NCI-H1048 (cell line): ENCODE measurements around the gene MYO18B.

Experiments
- DNase-seq: peaks from one replicate; lab custom pipeline; 2025; lab: John Stamatoyannopoulos, UW

Gene MYO18B

DNA sequence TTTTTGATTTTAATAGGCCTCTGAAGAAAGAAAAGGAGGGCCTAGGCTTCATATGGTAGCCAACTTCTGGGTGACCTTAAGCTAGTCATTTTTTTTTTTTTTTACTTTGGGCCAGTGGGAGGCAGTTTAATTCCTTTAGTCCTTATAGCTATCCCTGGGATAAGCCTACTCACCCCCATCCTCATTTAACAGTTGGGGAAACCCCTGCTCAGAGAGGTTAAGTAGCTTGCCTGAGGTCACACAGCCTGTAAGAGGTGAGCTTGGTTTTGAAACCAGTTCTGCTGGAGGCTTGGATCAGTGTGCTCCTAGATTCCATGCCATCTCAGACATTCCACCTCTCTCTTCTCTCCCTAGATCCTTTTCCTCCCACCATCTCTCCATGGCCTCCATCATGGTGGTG is 86.4 kb downstream of the MYO18B start:
- DNase-seq: no peak

DNA sequence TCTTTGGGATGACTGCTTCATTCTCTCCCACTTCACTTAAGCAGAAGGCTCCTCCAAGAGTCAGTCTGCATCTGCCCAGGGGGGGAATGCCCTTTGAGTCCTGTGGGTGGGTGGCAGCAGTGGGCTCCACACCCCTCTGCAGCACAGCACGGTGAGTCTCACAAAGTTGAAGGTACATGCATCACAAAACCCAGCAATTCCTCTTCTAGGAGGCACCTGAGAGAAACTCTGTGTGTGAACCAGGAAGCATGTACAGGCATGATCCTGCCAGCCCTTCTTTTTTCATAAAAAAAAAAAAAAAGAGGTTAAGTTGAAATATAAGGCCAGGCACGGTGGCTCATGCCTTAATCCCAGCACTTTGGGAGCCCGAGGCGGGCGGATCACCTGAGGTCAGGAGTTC is 87.2 kb downstream of the MYO18B start:
- no peak for DNase-seq

DNA sequence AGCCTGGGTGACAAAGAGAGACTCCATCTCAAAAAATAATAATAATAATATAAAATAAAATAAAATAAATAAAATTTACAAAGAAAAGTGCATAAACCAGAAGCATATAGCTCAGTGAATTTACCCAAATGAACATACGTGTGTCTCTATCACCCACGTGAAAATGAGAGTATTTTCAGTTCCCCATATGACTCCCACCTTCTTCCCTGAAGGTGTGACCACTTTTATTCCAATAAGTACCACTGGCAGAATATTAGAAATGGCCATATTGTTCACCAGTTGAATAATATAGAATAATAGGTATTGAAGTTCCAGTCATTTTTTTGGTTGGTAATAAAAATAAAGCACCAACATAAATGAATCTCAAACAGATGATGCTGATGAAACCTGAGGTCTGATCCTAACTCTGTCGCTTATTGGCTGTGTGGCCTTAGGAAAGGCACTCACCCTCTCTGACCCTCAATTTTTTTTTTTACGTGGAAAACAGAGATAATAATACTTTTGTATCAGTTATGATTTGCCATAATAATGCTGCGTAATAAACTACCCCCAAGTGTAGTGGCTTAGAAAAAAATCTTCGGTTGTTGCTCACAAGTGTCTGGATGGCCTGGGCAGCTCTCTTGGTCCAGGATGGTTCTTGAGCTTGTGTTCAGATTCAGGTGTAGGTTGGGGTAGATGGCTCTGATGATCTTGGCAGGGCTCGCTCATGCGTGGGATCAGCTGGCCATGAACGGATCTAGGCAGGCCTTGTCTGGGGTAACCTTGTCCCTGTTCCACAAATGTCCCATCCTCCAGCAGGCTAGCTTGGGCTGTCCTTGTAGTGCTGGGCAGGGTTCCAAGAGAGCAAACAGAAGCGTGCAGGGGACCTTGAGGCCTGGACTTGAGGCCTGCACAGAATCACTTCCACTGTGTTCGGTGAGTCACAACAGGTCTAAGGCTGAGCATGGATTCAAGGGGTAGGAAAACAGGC is 88.1 kb downstream of the MYO18B start:
- DNase-seq: no peak

DNA sequence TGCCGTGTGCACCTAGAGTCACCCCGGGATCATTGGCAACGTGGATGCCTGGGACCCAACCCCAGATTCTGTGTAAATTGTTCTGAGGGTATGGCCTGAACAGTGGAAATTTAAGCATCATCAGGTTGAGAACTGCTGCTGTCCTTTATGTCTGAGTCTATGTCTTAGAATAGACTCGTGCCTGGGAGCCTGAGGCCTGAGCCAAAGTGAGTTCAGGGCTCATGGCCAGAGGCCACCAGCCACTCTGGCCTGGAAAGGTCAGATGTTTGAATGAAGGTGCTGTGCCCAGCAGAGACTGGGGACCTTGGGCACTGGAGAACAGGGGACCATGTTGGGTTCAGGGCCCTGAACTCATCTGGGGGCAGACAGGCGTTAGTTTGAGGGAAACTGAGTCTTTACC is 91.1 kb downstream of the MYO18B start:
- DNase-seq: no peak

DNA sequence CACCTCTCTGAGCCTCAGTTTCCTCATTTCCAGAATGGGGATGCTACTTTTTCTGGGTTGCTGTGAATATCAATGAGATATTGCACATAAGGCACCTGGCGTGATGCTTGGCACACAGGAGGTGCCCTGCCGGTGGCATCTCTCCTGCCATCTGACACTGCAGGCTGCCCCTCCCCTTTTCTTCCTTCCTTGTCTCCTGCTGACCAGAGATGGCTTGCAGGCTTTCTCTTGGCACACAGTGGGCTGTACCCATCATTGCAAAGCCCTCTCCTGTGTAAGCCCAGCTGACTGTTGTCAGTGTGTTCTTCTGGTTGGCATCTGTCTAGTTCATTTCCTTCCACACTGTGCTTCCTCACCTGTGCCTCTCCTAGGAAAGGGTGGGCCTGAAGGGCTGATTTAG is 91.7 kb downstream of the MYO18B start:
- DNase-seq: no peak

DNA sequence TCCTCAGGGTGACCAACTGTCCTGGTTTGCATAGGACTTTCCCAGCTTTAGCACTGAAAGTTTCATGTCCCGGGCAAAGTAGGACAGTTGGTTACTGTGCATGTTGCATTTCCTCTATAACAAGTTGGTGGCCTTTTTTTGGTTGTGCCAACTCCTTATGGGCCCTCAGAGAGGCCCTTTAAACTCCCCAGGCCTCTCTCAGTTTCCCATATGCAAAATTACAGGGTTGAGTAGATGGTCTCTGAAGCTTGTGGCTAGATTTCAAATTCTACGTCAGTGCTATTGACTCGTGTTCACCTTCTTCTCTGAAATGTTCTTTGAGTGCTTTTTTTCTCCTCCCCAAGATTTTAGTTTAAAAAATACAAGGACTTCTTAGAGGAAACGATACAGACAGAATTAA is 92.5 kb downstream of the MYO18B start:
- DNase-seq: no peak

DNA sequence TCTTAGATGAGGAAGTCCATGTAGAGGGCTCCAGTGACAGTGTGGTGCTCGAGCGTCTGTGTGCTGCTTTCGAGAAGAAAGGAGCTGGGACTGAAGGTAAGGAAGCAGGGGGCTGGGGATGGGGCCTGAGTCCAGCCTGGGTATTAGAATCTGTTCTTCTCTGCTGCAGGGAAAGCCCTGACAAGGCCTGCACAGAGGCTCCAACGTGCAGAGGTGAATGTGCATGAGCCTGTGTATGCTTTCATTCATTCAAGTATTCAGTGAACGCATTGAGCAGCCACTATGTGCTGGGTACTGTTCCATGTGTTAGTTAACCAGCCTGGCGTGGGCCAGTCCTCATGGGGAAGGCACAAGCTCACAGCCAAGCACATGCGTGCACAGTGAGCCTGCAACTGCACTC is 93.4 kb downstream of the MYO18B start:
- DNase-seq: no peak

DNA sequence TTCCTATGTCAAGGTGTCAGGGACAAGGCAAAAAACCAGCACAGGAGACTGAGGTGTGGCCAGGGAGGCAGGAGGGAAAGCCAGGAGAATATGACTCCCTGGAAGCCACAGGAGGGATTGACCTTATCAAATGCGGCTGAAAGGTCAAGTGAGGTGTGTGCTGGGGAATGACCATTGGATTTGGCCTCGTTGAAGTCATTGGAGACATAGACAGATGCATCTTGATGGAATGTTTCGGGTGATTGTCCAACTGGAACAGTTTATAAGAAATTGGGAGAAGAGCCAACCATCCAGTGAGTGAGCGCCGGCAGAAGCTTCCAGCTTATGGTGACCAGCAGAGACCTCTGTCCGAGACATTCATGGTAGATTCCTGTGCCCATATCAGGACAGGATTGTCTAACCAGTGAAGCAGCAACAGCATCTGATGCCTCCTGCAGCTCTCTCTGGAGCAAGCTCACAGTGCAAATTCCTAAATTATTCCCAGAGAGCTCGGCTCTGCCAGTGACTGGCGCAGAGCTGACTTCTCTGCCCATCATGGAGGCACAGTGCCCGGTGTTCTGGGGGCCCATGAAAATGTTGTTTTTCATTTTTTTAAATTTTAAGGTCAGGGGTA is 95.4 kb downstream of the MYO18B start:
- no peak for DNase-seq

DNA sequence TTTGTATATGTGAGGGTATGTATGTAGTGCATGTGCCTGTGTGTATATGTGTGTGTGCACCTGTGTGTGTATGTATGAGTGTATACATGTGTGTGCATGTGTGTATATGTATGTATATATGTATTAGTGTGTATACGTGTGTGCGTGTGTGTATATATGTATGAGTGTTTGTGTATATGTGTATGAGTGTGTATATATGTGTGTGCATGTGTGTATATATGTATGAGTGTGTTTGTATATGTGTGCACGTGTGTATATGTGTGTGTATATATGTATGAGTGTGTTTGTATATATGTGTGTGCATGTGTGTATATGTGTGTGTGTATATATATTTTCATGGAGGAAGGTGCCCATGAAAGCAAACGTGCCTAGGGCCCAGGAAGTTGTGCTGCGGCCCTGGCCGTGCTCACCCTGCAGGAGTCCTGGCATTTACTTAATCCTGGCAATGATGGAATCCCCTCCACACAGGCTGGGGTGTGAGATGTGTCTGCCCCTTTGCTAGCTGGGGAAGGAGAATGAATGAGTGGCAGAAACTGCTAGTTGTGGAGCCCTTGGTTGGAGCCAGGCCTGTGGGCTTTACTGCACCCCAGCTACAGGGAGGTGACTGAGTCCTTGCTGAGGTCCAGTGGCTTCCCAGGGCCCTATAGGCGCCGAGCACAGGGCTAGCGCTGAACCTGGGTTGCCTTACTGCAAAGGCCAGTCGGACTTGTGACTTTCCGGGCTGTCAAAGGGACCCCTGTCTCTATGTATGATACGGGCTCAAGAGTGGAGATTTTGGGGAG is 97.2 kb downstream of the MYO18B start:
- DNase-seq: no peak

DNA sequence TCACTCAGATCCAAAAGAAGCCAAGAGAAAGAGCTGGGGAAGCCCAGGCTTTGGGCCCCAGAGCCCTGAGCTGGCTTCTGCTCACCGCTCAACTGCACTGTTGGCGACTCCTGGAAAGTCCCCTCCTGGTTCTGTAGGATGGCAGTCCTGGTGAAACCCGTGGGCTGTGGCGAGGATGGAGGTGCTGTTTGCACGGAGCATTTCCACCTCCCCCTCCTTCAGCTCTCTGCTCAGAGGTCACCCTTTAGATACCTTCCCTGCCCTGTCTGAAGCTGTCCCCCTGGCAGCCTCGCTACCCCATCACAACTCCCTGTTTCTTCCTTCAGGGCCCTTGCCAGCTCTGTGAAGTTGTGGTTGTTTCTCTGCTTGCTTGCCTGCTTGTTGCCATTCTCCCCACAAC is 97.8 kb downstream of the MYO18B start:
- no peak for DNase-seq

DNA sequence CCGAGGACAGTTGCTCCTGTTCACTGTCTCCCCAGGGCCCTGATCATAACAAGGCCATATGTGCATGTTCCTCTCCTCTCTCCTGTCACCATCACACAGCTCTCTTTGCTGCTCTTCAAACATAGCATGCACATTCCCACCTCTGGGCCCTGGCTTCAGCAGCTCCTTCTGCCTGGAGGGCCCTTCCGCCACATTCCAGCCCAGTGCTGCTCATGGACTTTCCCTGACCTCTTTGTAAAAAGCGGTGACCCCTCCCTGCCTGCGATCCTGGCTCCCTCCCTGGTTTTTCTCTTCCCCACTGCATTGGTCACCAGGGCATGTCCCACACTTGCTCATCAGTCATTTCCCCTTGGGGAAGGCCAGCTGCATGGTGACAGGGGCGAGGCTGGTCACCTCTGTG is 98.2 kb downstream of the MYO18B start:
- DNase-seq: no peak

DNA sequence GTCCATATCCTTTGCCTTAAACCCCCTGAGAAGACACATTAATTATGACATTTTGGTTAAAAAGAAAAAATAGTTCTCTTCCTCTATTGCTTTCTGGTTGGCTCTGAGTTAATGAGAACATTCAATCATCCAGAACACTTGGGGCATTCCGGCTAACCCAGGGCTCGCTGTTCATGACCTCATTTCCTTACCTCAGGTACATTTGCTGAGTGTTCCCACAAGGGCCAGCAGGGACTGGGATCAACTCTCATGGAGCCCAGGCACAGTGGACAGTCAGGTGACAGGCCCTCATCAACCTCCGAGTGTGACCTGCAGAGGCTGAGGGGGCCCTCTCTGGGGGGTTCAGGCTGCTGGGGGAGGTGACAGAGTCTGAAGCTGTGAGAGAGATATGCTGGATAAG is 98.9 kb downstream of the MYO18B start:
- DNase-seq: no peak

DNA sequence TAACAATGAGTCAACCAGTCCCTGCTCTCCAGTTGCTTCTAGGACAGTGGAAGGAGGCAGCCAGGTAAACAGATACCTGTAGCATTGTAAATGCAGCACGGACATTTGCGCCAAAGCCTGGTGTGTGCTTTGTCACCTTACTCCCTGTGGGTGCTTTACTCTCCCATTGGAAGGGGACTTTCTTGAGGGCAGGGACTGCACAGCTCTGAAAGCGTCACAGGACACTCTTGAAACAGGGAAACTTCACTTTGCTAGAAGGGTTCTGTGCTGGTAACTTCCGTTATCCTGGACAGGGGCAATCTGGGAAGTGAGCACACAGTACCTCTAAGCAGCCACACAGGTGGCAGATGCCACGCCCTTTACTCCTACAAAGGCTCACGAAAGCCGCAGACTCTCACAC is 99.8 kb downstream of the MYO18B start:
- no peak for DNase-seq

DNA sequence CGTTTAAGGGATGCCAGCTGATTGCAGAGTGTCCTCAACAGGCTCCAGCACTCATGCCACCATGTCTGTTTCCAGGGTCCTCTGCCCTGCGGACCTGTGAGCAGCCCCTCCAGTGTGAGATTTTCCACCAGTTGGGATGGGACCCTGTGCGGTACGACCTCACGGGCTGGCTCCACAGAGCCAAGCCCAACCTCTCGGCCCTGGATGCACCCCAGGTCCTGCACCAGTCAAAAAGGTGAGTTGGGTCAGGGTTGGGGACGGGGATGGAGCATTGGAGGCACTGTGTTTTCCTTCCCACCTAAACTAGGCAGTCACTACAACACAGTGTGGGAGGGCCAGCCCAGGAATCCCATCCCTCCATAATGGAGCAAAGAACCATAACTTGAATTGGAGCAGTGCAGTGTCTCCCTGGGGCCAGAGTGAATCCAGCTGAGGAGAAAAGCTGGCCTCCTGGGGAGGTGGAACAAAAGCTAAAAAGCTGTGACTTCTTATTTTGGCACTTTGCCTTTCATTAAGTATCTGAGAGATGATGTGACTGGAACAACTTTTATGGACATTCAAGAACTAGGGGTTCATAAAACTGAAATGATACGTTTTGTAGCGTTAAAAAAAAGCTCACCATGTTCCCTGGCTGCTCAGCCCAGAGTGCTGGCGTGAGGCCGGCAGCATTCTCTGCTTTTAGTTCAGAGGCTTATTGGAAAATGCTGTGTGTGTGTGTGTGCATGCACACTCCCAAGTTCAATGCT is 101.8 kb downstream of the MYO18B start:
- DNase-seq: no peak

DNA sequence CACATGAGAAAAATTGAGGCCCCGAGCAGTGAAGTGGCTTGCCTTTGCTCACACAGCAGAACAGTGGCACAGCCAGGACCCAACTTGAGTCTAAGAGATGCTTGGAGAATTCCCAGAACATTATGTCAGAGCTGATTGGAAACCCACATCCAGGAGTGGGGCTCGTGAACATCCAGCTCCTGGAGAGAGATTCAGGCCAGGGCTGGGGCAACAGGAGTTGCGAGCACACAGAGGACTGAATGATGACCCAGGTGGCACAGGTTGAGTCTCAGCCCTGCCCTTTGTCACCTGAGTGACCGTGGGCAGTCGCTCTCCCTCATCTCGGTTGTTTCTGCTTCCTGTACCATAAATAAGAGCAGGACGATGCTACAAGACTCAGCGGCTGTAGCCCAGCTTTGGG is 102.6 kb downstream of the MYO18B start:
- DNase-seq: no peak

DNA sequence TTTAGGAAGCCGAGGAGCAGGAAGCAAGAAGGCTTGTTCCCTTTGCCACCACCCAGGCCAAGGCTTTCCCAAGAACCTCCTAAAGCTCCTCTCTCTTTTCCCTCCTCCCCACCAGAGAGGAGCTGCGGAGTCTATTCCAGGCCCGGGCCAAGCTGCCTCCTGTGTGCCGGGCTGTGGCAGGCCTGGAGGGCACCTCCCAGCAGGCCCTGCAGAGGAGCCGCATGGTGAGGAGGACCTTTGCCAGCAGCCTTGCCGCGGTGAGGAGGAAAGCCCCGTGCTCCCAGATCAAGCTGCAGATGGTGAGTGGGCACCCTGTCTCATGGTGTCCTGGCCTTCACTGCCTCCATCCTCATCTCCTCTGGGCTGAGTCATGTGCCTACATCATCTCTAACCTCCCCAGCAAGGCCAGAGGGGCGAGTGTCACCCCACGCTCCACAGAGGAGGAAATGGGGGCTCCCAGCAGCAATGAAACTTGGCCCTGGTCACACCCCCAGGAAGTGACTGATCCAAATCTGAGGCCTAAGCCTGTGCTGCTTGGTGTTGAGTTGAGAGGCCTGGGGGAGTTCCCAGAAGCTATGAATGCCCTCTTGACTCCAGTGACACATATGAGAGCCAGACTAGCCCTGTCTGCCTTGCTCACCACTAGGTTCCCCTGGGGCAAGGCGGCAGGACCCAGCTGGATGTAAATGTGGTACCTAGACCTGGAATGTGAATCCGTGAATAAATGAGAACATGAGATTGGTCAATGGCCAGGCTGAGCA is 104.2 kb downstream of the MYO18B start:
- DNase-seq: no peak

DNA sequence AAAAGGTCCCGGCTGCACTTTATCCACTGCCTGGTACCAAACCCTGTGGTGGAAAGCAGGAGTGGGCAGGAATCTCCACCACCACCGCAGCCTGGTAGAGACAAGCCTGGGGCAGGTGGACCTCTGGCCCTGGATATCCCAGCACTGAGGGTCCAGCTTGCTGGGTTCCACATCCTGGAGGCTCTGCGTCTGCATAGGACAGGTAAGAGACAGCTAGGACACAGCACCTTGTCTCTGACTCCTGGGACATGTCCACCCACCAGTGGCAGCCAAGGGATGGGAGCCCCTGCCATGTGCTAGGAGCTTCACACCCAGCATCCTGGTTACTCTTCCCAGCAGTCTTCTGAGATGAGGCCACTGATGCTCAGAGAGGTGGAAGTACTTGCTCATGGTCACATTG is 105.5 kb downstream of the MYO18B start:
- no peak for DNase-seq

DNA sequence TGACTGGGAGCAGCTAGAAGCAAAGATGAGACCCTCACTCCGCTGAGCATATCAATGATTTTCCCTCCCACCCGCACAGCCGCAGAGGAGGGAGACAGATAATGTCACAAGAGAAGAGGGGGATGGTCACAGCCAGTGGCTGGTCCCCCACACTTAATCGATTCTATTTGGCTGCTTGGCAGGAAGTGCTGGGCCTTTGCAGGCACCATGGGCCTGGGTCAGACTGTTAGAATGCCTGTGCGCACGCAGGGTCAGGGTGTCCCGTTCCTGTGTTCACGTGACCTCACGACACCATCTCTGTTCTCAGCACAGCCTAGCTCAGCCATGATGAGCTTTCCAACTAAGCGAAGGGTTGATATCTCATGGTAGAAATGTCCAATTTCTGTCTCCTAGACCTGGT is 107.0 kb downstream of the MYO18B start:
- DNase-seq: no peak

DNA sequence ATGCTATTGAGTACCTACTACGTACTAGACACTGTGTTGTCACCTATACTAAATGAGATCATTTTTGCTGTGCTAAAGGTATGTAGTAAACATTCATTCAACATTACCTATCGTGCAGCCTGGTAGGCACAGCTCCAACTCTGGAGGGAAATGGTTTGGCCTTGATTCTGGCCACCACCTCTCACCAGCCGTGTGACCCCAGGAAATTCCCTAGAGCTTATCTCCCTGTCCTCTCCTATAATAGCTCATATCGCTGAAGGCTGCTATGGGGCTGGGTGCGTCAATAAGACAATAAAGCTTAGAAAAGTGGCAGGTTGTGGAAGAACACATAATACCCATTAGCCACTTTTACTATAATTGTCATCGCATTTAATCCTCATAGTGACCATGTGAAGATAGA is 107.5 kb downstream of the MYO18B start:
- DNase-seq: no peak

DNA sequence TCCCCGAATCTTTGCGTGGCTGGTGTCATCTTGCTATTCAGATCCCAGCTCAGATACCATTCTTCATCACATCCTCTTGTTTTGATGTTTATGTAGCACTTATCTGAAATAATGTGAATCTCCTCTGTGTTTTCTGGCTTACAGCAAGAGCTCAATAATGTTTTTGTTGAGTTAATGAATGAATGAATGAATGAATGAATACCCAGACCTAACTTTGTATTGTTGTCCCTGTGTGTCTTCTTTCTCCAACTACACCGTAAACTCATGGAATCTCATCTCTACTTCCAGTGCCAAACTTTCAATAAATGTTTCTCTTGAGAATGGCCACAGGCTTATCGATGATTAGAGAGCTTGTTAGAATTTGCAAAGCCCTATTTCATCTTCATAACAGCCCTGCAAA is 110.2 kb downstream of the MYO18B start:
- DNase-seq: no peak

DNA sequence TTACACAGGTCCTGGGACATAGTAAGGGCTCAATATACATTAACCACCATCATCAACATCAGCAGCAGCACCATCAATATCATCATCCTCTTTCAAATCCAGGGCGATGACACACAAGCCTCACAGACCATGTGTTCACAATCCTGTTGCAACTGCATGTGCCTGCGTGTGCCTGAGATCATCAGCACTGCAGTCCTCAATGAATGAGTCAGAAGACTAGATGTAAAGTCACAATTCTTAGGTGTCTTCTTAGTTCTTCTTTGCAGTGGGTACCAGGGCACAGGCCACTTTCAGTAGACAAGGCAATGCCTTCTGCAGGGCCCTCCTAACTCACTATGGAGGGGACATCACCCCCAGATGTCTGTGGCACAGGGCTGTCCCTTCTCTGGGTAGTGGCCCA is 111.1 kb downstream of the MYO18B start:
- DNase-seq: no peak
